Heart right ventricle (tissue), 16 donors: ENCODE measurements around the gene SC5D. TPM values are rescaled to one million over a fixed set of nuclear protein-coding genes. Genes with fewer than 3 reads are reported as not detected.

Experiments used
- ATAC-seq, 8 donors: fragments of 200-7000 bp; cut with Tn5 transposase; one replicate each; pipeline ENCODE4 v1.9.1; 2020; ENCODE audit warnings: mild to moderate bottlenecking in 8 of 8, moderate library complexity in 8 of 8, moderate number of reproducible peaks in 1 of 8
- DNase-seq, 2 donors: peaks; one replicate each; pipeline ENCODE4 v3.0.0-alpha.2; 2020
- H3K27ac ChIP-seq, 10 donors: fragments of 200-600 bp; sonication (generic) in 2 of 10; one replicate each; pipeline versions ENCODE4 v1.5.0 to v1.8.0; 2020 to 2022; ENCODE audit warnings: mild to moderate bottlenecking in 3 of 10
- H3K27me3 ChIP-seq, 7 donors: fragments of 200-600 bp; one replicate each; pipeline ENCODE4 v1.8.0; 2021 to 2022; ENCODE audit warnings: mild to moderate bottlenecking in 2 of 7
- H3K36me3 ChIP-seq, 9 donors: fragments of 200-600 bp; sonication (generic) in 1 of 9; one replicate each; pipeline versions ENCODE4 v1.5.0 to v1.8.0; 2020 to 2022; ENCODE audit warnings: mild to moderate bottlenecking in 2 of 9
- H3K4me1 ChIP-seq, 9 donors: fragments of 200-600 bp; sonication (generic) in 1 of 9; one replicate each; pipeline versions ENCODE4 v1.5.0 to v1.8.0; 2020 to 2022; ENCODE audit warnings: mild to moderate bottlenecking in 4 of 9
- H3K4me3 ChIP-seq, 10 donors: fragments of 200-600 bp; sonication (generic) in 2 of 10; one replicate each; pipeline versions ENCODE4 v1.5.0 to v1.8.0; 2020 to 2022; ENCODE audit warnings: mild to moderate bottlenecking in 7 of 10, moderate library complexity in 2 of 10
- H3K9me3 ChIP-seq, 11 donors: fragments of 200-600 bp in 10 of 11; sonication (generic) in 2 of 11; one replicate each; pipeline versions ENCODE4 v1.5.0 to v1.8.0; 2013 to 2022; ENCODE audit warnings: mild to moderate bottlenecking in 2 of 11, control low read depth in 1 of 11, moderate library complexity in 1 of 11
- CTCF ChIP-seq, 9 donors: fragments of 200-600 bp; sonication (generic) in 2 of 9; IDR thresholded peaks; one replicate each; pipeline versions ENCODE4 v1.5.0 to v1.8.0; 2021 to 2022; ENCODE audit warnings: antibody characterized with exemption in 9 of 9, mild to moderate bottlenecking in 5 of 9, moderate library complexity in 1 of 9
- WGBS, 2 donors: extraction: QIAGEN DNeasy Blood & Tissue Kit; methylation state at CpG; one replicate each; pipeline ENCODE4 v1.1.7; 2013; ENCODE audit warnings: inconsistent platforms in 1 of 2; 5-methylcytosine and 5-hydroxymethylcytosine counted together
- intact Hi-C, 10 donors: fragments of 100-400 bp; cut with DNase I; formaldehyde crosslinking; loops; one replicate each; pipeline versions ENCODE4 v1.11.1 to v1.14.2; 2022
- polyA plus RNA-seq, 2 donors: library from polyadenylated mRNA; stranded (reverse); fragments of 200-250 nt; gene quantifications; one replicate each; pipeline ENCODE4 v1.2.3, GENCODE V29; 2013
- total RNA-seq, 10 donors: library from RNA; stranded (reverse); fragmentation: NEBNext Ultra II Directional in 3 of 10; extraction: Animal tissue kit (Norgen Biotek cat#: 25700) in 3 of 10; gene quantifications; one replicate each; pipeline versions ENCODE4 v1.2.1 to v1.2.4, GENCODE V29; 2021 to 2023
- donor health status: Arrhythmogenic right ventricular cardiomyopathy.
- donor health status: ischemic (EF 13 %, LVEDD 7.1; RV severe dilation, severe dysfunction).
- donor health status: healthy with polysubstance abuse.
- donor health status: DM: no; HTN: yes; CAD: no.
- donor health status: DM: no; HTN: no; CAD: no.
- donor health status: ischemic (EF 25% LVEDD 6.9; RV normal size, moderate dysfunction).
- donor health status: ischemic (EF 25% LVEDD 5.7; RV mildly dilated, moderate dysfunction).
- donor health status: healthy.
- donor health status: DM: yes; HTN: yes; CAD: no.
- donor health status: Ischemic cardiomyopathy.
- donor health status: ischemic (EF 35%, LVEDD 5.7; RV mildly dilated, moderate dysfunction).
- donor health status: nonischemic (EF 11% LVEDD 7.7; RV severe dilation, severe dysfunction).
- donor health status: DM: yes; HTN: yes; CAD: no.
- donor health status: PGD.
- donor health status: ischemic (EF 29% LVEDD 5.4; RV normal size, mild dysfunction).
- donor health status: nonischemic (EF 23%, LVEDD 6.1; RV moderate dilation, normal function).

Gene SC5D
- total and polyA plus RNA-seq, 12 donors = 10.7 to 30.6 (median 20.4) TPM

DNA sequence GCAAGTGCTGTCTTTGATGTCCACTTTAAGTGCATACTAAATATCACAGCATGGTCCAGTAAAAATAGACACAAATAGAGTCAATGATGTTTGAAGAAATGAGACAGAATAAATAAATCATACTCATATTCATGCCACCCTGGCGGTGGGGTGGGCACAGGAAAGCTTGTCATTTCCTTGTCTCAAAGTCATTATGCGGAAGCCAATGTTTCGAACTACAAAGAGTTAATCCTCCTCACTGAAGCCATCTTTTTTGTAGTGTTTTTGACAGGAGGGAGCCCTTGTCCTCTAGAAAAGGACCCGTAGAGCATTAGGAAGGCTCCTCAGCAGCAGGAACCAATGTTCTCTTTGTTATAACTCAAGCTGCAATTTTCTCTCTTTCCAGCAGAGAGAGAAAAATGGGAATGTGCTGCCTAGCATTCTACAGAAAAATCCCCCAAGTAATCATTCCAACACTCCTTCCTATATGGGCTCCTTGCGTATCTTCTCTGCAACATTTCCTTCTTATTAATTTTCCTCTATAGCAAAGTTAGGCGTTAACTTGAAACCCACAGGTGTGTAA lies 30.6 kb downstream of the SC5D start:
- TF ChIP-seq CTCF (IDR thresholded peaks at IDR 0.05) = peak in 1 of 9 donors; percentile 9
- no peaks in the 10 kb centered on the region for H3K36me3 ChIP-seq
- no peak overlapping the region for H3K4me3 ChIP-seq
- ATAC-seq = no peak
- intact Hi-C loops = loop anchor here in 9 of 10 donors (2.0 to 10.0 kb wide), 10 partner anchors 102 to 1192 kb away; partner anchors contain the start of genes SORL1 (in 4 of the 9) and SORL1-AS1 (in 4 of the 9)
- H3K4me1 ChIP-seq = peaks cover 0 to 3% (median 0%) of the 10 kb centered on the region in 9 donors
- WGBS, 2 donors = 65 to 71% methylated on average over 6 of the region's 6 CpGs
- DNase-seq = no peak
- peaks cover 0 to 23% (median 11%) of the 10 kb centered on the region in 7 donors for H3K27me3 ChIP-seq
- H3K27ac ChIP-seq = no peak overlapping the region
- no peaks in the 10 kb centered on the region for H3K9me3 ChIP-seq

GRCh38 chr11:121326230-121326629 lies 33.7 kb downstream of the SC5D start:
- Histone ChIP-seq H3K9me3 (no peaks in the 10 kb centered on the region), H3K4me3 (no peak overlapping the region), H3K4me1 (peaks cover 0 to 11% (median 0%) of the 10 kb centered on the region in 9 donors), H3K36me3 (no peaks in the 10 kb centered on the region), H3K27me3 (peaks cover 0 to 37% (median 16%) of the 10 kb centered on the region in 7 donors), H3K27ac (no peak overlapping the region)
- intact Hi-C loops = loop anchor here in 7 of 10 donors (10.0 kb wide), 6 partner anchors 99 to 1189 kb away; partner anchors contain the start of genes SORL1 (in 3 of the 7) and SORL1-AS1 (in 3 of the 7)
- ATAC-seq (no peak), DNase-seq (no peak)
- 80 to 88% methylated on average over 4 of the region's 4 CpGs for WGBS, 2 donors
- TF ChIP-seq CTCF (IDR thresholded peaks at IDR 0.05) = no peak

DNA sequence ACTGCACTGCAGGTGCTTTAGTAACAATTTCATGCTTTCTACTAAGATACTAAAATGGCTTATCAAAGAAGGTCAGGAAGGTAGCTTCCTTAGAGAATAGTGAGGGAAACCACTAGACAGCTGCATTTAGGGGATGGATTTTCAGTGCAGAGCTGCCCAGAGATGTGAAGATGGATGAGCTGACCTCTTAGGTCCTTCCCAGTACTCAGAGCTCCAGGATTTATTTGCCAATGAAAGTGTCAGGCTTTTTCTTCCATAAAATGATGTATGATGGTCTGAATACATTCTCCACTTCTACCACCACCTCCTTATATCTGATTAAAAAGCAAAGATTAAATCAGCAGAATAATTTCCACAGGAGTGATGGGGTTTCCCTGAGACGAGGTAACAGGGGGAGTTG lies 35.0 kb downstream of the SC5D start:
- no peak for DNase-seq
- 73 to 84% methylated on average over 1 of the region's 1 CpG for WGBS, 2 donors
- Histone ChIP-seq H3K4me1 (peaks cover 0 to 11% (median 0%) of the 10 kb centered on the region in 9 donors), H3K9me3 (no peaks in the 10 kb centered on the region), H3K27me3 (peaks cover 0 to 31% (median 15%) of the 10 kb centered on the region in 7 donors), H3K36me3 (no peaks in the 10 kb centered on the region), H3K4me3 (no peak overlapping the region), H3K27ac (no peak overlapping the region)
- intact Hi-C loops = loop anchor here in 7 of 10 donors (10.0 kb wide), 6 partner anchors 97 to 1187 kb away; partner anchors contain the start of genes SORL1 (in 3 of the 7) and SORL1-AS1 (in 3 of the 7)
- no peak for ATAC-seq
- TF ChIP-seq CTCF (IDR thresholded peaks at IDR 0.05) = no peak

DNA sequence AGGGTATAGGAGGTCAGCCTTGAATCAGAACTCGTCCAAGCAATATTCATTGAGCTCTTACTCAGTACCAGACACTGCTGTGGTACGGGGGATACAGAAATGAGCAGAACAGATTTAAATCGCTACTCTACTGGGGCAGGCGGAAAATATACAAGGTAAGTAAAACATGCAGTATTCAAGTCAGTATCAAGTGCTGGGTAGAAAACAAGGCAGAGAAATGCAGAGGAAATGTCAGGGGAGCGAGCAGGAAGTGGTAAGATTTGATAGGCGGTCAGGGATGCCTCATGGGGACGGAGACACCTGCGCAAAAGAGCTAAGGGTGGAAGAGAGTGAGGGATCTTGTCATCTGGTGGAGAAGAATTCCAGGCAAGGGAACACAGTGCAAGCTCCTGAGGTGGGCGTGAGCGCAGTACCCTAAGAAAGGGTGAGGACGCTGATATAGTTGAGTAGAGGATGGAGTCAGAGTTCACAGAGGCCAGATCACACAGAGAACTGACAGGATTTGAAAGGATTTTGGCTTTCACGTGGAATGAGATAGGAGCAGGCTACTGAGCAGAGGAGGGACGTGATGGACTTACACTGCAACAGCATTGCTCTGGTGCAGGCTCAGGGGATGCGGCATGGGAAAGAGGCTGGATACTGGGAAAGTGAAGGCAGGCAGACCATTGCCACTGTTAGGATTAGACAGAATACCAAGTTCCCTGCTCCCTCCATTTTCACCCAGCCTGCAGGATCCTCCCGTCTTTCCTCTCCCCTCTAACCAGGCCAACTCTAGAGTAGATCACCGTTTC lies 35.8 kb downstream of the SC5D start:
- H3K9me3 ChIP-seq = no peaks in the 10 kb centered on the region
- intact Hi-C loops = loop anchor here in 7 of 10 donors (10.0 kb wide), 6 partner anchors 96 to 1186 kb away; partner anchors contain the start of genes SORL1 (in 3 of the 7) and SORL1-AS1 (in 3 of the 7)

More for the DNA sequence above, 35.8 kb downstream of the SC5D start:
- DNase-seq (no peak), ATAC-seq (no peak)
- peaks cover 0 to 26% (median 13%) of the 10 kb centered on the region in 7 donors for H3K27me3 ChIP-seq
- TF ChIP-seq CTCF (IDR thresholded peaks at IDR 0.05) = no peak
- no peak overlapping the region for H3K27ac ChIP-seq
- WGBS, 2 donors = 63 to 74% methylated on average over 16 of the region's 16 CpGs
- H3K4me1 ChIP-seq = peaks cover 0 to 11% (median 0%) of the 10 kb centered on the region in 9 donors
- no peaks in the 10 kb centered on the region for H3K36me3 ChIP-seq
- no peak overlapping the region for H3K4me3 ChIP-seq
